Measurements from ENCODE around the gene ATP9A. TPM values are rescaled to one million over a fixed set of nuclear protein-coding genes. Genes with fewer than 3 reads are reported as not detected.
A peak's percentile ranks its signal among the peaks of the same experiment; 100 is the strongest.

Gene ATP9A
- total and polyA plus RNA-seq, 2 experiments from 2014 or later, result 11.3 to 16.9 TPM

DNA sequence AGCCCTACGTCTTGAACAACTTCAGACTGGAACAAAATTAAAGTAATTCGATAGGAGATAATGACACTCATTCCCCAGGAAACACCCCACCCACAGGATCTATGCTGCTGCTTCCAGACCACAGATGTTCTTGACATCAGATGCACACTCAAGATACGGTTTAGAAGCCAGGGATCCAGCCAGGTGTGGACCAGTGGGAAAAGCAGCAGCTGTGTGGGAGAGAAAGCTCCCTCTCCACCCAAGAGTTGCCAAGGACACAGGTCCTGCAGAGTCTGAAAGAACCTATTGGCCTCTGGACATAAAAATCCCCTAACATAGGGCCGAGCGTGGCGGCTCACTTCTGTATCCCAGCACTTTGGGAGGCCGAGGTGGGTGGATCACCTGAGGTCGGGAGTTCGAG, 133.9 kb downstream of the ATP9A start:
- H3K9me3 ChIP-seq (ENCODE audit: low read depth), result no peaks in the 10 kb centered on the region
- peaks cover 8% of the 10 kb centered on the region for H3K4me1 ChIP-seq (ENCODE audit: low read depth)
- no peak overlapping the region for H3K27ac ChIP-seq
- H3K36me3 ChIP-seq, result no peaks in the 10 kb centered on the region
- no peaks in the 10 kb centered on the region for H3K27me3 ChIP-seq
- H3K4me3 ChIP-seq, result no peak overlapping the region
- DNase-seq (ENCODE audit: low read depth in 1 of 2, low spot score in 1 of 2), result no peak
- no peak for TF ChIP-seq CTCF (IDR thresholded peaks at IDR 0.05; ENCODE audit: low read depth, low read length)

GRCh38 chr20:51633430-51633829, 134.8 kb downstream of the ATP9A start:
- Histone ChIP-seq H3K4me1 (ENCODE audit: low read depth) (peaks cover 8% of the 10 kb centered on the region), H3K4me3 (no peak overlapping the region), H3K36me3 (no peaks in the 10 kb centered on the region), H3K27me3 (no peaks in the 10 kb centered on the region), H3K27ac (no peak overlapping the region), H3K9me3 (ENCODE audit: low read depth) (no peaks in the 10 kb centered on the region)
- TF ChIP-seq CTCF (IDR thresholded peaks at IDR 0.05; ENCODE audit: low read depth, low read length), result no peak
- DNase-seq (ENCODE audit: low read depth in 1 of 2, low spot score in 1 of 2), result no peak

DNA sequence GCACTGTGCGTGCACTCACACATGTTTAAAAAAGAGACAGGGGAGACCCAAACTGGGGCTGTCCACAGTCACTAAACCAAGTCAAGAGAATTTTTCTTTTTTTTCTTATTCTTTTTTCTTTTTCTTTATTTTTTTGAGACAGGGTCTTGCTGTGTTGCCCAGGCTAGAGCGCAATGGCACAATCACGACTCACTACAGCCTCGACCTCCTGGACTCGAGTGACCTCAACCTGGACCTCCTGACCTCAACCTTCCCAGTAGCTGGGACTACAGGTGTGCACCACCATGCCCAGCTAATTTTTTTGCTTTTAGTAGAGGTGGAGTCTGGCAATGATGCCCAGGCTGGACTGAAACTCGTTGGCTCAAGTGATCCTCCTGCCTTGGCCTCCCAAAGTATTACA, 136.2 kb downstream of the ATP9A start:
- Histone ChIP-seq H3K27me3 (no peaks in the 10 kb centered on the region), H3K4me3 (no peak overlapping the region), H3K27ac (no peak overlapping the region), H3K4me1 (ENCODE audit: low read depth) (peaks cover 8% of the 10 kb centered on the region), H3K9me3 (ENCODE audit: low read depth) (no peaks in the 10 kb centered on the region), H3K36me3 (no peaks in the 10 kb centered on the region)
- DNase-seq (ENCODE audit: low read depth in 1 of 2, low spot score in 1 of 2), result no peak
- no peak for TF ChIP-seq CTCF (IDR thresholded peaks at IDR 0.05; ENCODE audit: low read depth, low read length)

GRCh38 chr20:51631011-51631950, 136.9 kb downstream of the ATP9A start:
- Histone ChIP-seq H3K36me3 (no peaks in the 10 kb centered on the region), H3K9me3 (ENCODE audit: low read depth) (no peaks in the 10 kb centered on the region), H3K27ac (no peak overlapping the region), H3K4me1 (ENCODE audit: low read depth) (peaks cover 8% of the 10 kb centered on the region), H3K4me3 (no peak overlapping the region), H3K27me3 (no peaks in the 10 kb centered on the region)
- no peak for TF ChIP-seq CTCF (IDR thresholded peaks at IDR 0.05; ENCODE audit: low read depth, low read length)
- DNase-seq (ENCODE audit: low read depth in 1 of 2, low spot score in 1 of 2), result peak in 1 of 2 donors; percentile 99

- no peak overlapping the region for H3K4me3 ChIP-seq
- no peaks in the 10 kb centered on the region for H3K27me3 ChIP-seq
- no peak for TF ChIP-seq CTCF (IDR thresholded peaks at IDR 0.05; ENCODE audit: low read depth, low read length)
- H3K4me1 ChIP-seq (ENCODE audit: low read depth), result peaks cover 8% of the 10 kb centered on the region
- DNase-seq (ENCODE audit: low read depth in 1 of 2, low spot score in 1 of 2), result no peak
- no peaks in the 10 kb centered on the region for H3K36me3 ChIP-seq
- H3K27ac ChIP-seq, result no peak overlapping the region
- no peaks in the 10 kb centered on the region for H3K9me3 ChIP-seq (ENCODE audit: low read depth)
These were observed 138.7 kb downstream of the ATP9A start for GRCh38 chr20:51629399-51630058.

Measured in cardiac muscle cell (in vitro differentiated cells and primary cell).